HL-60 (cell line): ENCODE data around the gene ANKRD31.

ENCODE experiments used
- DNase-seq, 2 experiments: peaks; one replicate each; pipeline ENCODE4 v3.0.0-alpha.2; 2010 to 2020; ENCODE audit warnings: low read depth in 1 of 2, low spot score in 1 of 2
- H3K27ac ChIP-seq: fragments of 250-450 bp; sonication (Bioruptor Pico); replicated peaks from 2 replicates; pipeline ENCODE4 v1.5.1; 2020; ENCODE audit warnings: mild to moderate bottlenecking, moderate library complexity
- H3K27me3 ChIP-seq: fragments of 250-450 bp; sonication (Bioruptor Pico); 2 replicates; pipeline ENCODE4 v1.5.1; 2021; ENCODE audit warnings: mild to moderate bottlenecking, moderate library complexity; ENCODE audit not compliant: insufficient read depth, poor library complexity, severe bottlenecking
- H3K4me3 ChIP-seq: replicated peaks from 2 replicates; pipeline ENCODE4 v1.5.1; 2011; ENCODE audit warnings: mild to moderate bottlenecking, control low read depth, low read length; ENCODE audit not compliant: insufficient read depth
- GABPA ChIP-seq: IDR thresholded peaks from 2 replicates; pipeline ENCODE4 v1.6.1; 2012; ENCODE audit warnings: low read depth
- POLR2AphosphoS5 ChIP-seq: IDR thresholded peaks from 2 replicates; pipeline ENCODE4 v1.6.1; 2012; ENCODE audit warnings: low read depth
- SPI1 ChIP-seq: IDR thresholded peaks from 2 replicates; pipeline ENCODE4 v1.6.1; 2012; ENCODE audit warnings: low read depth, mild to moderate bottlenecking, borderline replicate concordance
- TF ChIP-seq, protein P1 (sequence below): IDR thresholded peaks from 2 replicates; pipeline ENCODE4 v1.6.1; 2012; ENCODE audit warnings: low read depth; ENCODE audit not compliant: insufficient replicate concordance
- TF ChIP-seq, protein P2 (sequence below): IDR thresholded peaks from one replicate; pipeline ENCODE4 v1.5.1; 2011; ENCODE audit warnings: low read length, control low read depth, inconsistent platforms; ENCODE audit not compliant: insufficient read depth

The ANKRD31 gene

DNA sequence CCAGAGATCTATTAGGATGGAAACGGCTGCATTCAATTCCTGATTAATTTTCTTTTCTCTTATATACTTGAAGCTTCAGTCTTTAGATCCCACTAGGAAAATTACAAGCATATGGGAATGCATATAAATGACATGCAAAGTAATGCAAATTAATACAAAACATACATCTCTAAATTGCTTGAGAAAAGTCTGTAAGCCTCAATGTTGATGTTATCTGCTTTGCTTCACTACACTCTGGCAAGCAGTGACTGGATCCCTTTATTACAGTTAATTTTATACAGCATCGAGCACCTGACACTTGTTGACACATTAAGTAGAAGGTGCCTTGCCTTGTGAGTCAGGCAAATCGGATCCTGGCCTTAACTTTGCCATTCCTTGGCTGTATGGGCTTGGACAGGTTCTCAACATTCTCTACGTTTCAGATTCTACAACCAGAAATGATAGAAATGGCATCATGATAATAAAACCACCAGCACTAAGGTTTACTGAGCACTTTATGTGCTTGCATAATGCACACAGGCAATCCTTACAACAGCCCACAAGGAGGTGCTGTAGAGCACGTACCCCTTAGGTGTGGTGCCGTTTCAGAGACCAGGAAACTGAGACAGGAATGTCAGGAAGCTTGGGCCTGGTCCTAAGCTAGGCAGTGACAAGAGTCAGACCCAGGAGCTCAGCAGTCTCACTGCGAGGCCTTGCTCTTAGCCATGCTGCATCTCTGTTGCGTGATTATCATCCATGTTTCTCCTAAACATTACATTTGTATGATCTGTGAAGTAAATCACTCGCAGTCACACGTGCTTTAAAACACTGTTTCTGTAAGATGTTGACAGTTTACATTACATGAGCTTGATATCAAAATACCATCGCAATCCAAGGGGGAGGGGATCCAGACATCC lies 187.0 kb downstream of the ANKRD31 start:
- H3K27ac ChIP-seq = no peak overlapping the region
- peak; percentile 7 to 15 for DNase-seq
- TF ChIP-seq, protein P1, sequence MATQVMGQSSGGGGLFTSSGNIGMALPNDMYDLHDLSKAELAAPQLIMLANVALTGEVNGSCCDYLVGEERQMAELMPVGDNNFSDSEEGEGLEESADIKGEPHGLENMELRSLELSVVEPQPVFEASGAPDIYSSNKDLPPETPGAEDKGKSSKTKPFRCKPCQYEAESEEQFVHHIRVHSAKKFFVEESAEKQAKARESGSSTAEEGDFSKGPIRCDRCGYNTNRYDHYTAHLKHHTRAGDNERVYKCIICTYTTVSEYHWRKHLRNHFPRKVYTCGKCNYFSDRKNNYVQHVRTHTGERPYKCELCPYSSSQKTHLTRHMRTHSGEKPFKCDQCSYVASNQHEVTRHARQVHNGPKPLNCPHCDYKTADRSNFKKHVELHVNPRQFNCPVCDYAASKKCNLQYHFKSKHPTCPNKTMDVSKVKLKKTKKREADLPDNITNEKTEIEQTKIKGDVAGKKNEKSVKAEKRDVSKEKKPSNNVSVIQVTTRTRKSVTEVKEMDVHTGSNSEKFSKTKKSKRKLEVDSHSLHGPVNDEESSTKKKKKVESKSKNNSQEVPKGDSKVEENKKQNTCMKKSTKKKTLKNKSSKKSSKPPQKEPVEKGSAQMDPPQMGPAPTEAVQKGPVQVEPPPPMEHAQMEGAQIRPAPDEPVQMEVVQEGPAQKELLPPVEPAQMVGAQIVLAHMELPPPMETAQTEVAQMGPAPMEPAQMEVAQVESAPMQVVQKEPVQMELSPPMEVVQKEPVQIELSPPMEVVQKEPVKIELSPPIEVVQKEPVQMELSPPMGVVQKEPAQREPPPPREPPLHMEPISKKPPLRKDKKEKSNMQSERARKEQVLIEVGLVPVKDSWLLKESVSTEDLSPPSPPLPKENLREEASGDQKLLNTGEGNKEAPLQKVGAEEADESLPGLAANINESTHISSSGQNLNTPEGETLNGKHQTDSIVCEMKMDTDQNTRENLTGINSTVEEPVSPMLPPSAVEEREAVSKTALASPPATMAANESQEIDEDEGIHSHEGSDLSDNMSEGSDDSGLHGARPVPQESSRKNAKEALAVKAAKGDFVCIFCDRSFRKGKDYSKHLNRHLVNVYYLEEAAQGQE = no peak
- no peak for TF ChIP-seq POLR2AphosphoS5
- TF ChIP-seq SPI1 = no peak
- TF ChIP-seq GABPA = no peak
- TF ChIP-seq, protein P2, sequence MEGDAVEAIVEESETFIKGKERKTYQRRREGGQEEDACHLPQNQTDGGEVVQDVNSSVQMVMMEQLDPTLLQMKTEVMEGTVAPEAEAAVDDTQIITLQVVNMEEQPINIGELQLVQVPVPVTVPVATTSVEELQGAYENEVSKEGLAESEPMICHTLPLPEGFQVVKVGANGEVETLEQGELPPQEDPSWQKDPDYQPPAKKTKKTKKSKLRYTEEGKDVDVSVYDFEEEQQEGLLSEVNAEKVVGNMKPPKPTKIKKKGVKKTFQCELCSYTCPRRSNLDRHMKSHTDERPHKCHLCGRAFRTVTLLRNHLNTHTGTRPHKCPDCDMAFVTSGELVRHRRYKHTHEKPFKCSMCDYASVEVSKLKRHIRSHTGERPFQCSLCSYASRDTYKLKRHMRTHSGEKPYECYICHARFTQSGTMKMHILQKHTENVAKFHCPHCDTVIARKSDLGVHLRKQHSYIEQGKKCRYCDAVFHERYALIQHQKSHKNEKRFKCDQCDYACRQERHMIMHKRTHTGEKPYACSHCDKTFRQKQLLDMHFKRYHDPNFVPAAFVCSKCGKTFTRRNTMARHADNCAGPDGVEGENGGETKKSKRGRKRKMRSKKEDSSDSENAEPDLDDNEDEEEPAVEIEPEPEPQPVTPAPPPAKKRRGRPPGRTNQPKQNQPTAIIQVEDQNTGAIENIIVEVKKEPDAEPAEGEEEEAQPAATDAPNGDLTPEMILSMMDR = peak; percentile 39
- H3K4me3 ChIP-seq = no peak overlapping the region
- H3K27me3 ChIP-seq = peaks cover 7% of the 10 kb centered on the region

DNA sequence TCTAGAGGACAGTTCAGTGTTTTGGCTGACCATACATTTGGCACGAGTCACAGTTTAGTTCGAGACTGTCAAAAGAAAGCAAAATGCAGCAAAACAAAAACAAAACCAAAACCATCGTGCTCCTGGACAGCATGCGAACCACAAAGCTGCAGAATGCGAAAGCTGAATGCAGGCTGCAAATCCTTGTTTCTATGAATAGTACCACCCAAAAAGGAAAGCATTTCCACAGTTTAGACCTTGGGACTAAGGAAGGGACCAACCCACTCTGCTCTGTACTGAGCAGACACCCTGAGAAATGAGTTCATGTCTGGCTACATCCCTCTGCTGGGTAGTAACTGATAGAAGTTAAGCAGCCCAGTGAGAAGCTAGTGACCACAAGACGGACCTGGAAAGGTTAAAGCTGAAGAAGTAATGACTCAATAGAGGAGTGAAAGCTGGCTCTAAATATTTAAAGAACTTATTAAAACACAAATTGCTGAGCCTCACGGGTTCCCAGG lies 188.2 kb downstream of the ANKRD31 start:
- DNase-seq = no peak
- Histone ChIP-seq H3K4me3 (no peak overlapping the region), H3K27me3 (peaks cover 5% of the 10 kb centered on the region), H3K27ac (no peak overlapping the region)
- TF ChIP-seq POLR2AphosphoS5 (no peak), SPI1 (no peak), GABPA (no peak)
- TF ChIP-seq, protein P2 = no peak
- TF ChIP-seq, protein P1 = no peak

DNA sequence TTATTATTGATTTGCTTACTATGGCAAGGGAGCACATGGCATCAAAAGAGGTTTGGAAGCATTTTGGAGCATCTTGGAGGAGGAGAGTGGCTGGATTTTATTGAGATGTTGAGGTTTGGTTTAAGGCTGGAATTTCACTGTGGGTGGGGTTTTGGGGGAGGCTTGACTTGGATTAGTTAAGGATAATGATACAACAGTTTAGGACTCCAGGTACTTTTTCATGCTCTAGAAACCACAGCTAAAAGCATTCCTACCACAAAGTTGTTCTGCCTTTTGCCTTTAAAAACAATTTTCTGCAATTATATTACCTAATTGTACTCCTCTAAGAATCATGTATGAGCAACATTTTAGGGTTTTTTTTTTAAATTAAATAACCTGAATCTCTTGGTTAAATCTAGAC lies 189.3 kb downstream of the ANKRD31 start:
- Histone ChIP-seq H3K4me3 (no peak overlapping the region), H3K27ac (no peak overlapping the region), H3K27me3 (peaks cover 4% of the 10 kb centered on the region)
- DNase-seq = no peak
- TF ChIP-seq, protein P2 = no peak
- TF ChIP-seq POLR2AphosphoS5 (no peak), SPI1 (no peak), GABPA (no peak)
- TF ChIP-seq, protein P1 = no peak
